NCI-H187 treated with DMSO at 0.1 percent for 48 hours (cell line): ENCODE results near the gene R3HDM4.
"Not testable (repeated sequence)": the region's sequence is repeated elsewhere in the genome, so short reads cannot be mapped to it uniquely, and the experiment has no call there.

Experiments
- DNase-seq: peaks from one replicate; lab custom pipeline; 2025; lab: John Stamatoyannopoulos, UW

R3HDM4 gene

DNA sequence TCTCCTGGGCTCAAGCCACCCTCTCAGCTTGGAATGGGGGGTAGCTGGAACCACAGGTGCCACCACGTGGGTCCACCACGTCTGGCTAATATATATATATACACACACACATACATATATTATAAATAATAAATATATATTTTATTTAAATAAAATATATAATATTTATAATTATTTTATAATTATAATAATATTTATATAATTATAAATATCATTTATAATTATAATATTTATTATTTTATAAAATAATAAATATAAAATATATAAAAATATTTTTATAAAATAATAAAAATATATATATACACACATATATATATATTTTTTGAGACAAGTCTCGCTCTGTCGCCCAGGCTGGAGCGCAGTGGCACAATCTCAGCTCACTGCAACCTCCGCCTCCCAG is 58.5 kb downstream of the R3HDM4 start:
- DNase-seq = no peak

DNA sequence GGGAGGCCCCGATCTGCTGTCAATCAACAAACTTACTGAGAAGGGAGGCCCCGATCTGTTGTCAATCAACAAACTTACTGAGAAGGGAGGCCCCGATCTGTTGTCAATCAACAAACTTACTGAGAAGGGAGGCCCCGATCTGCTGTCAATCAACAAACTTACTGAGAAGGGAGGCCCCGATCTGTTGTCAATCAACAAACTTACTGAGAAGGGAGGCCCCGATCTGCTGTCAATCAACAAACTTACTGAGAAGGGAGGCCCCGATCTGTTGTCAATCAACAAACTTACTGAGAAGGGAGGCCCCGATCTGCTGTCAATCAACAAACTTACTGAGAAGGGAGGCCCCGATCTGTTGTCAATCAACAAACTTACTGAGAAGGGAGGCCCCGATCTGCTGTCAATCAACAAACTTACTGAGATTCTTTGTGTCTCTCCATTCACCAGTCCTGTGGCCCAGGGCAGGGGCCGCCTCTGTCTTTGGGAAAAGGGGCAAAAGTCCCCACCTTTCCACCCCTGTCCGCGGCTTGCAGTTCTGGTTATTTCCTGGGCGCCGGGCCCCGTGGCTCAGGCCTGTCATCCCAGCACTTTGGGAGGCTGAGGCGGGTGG is 59.3 kb downstream of the R3HDM4 start:
- DNase-seq = not testable (repeated sequence)

DNA sequence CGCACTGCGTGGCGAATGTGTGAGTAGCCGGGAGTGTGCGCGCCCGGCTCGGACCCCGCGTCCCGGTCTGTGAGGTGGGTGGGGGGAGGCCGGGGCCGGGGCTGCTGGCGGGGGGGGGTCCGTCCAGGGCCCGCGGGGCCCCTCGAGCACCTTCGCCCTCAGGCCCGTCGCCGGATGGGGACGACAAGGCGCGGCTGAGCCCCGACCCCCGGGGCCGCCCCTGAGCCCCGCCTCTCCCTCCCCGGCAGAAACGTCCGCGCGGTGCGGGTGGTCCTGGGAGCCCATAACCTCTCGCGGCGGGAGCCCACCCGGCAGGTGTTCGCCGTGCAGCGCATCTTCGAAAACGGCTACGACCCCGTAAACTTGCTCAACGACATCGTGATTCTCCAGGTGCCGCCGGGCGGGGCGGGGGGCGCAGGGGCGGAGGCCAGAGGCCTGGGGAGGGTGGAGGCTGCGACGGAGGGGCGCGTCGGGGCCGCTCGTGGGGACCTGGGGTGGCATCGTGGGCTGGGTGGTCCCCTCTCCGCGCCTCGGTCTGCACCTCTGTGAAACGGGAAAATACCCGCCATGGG is 59.9 kb downstream of the R3HDM4 start:
- DNase-seq = no peak

DNA sequence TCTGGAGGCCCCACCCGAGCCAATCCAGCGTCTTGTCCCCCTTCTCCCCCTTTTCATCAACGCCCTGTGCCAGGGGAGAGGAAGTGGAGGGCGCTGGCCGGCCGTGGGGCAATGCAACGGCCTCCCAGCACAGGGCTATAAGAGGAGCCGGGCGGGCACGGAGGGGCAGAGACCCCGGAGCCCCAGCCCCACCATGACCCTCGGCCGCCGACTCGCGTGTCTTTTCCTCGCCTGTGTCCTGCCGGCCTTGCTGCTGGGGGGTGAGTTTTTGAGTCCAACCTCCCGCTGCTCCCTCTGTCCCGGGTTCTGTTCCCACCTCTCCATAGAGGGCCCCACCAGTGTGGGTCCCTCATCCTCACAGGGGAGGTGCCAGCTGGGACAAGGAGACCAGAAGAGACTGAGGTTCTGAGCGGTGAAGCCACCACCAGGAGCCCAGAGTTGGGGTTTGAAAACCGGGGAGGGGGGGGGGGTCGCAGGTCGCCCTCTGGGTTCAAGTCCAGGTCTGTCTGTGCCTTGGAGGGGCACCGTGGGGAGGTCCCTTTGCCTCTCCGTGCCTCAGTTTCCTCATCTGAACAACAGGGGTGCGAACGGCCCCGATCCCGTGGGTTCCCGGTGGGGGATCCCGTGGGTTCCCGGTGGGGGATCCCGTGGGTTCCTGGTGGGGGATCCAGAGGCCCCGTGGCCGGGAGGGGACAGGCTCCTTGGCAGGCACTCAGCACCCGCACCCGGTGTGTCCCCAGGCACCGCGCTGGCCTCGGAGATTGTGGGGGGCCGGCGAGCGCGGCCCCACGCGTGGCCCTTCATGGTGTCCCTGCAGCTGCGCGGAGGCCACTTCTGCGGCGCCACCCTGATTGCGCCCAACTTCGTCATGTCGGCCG is 60.6 kb downstream of the R3HDM4 start, which contains the start of gene ELANE:
ELANE (plus strand) TSS at position 168 of the 878 bp plus-strand sequence; CDS start at position 194, 26 bp downstream.
- no peak for DNase-seq

DNA sequence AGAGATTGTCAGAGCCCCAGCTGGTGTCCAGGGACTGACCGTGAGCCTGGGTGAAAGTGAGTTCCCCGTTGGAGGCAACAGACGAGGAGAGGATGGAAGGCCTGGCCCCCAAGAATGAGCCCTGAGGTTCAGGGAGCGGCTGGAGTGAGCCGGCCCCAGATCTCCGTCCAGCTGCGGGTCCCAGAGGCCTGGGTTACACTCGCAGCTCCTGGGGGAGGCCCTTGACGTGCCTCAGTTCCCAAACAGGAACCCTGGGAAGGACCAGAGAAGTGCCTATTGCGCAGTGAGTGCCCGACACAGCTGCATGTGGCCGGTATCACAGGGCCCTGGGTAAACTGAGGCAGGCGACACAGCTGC is 62.1 kb downstream of the R3HDM4 start:
- DNase-seq = no peak

DNA sequence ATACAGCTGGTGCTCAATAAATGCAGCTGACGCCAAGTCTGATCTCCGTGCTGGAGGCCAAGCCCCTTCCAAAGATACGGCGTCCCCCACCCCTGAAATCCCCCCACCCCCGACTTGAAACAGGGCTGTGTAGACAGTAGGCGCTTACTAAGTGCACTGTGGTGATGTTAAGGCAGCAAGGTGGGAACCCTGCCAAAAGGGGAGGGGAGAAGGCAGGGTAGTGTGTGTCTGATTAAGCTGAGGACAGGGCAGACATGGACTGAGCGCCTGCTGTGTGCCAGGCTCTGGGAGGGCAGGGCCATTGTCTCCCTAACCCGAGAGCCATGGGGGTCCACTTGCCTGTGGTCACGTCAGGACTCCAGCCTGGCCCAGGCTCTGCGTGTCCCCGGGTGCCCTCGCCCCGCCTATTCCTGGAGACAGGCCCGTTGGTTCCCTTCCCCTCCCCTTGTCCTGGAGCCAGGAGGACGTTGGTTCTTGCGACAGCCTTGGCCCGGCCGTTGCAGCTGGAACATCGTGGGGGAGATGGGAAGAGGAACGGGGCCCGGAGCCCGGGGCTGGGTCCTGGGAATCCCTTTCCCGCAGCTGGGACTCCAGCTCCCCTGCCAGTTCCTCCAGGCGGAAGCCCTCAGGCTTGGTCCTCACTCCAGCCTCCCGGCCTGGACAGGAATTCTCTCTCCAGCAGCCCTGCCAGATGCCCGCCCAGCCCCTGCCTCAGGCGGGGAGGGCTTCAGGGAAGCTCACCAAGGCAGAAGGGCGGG is 62.6 kb downstream of the R3HDM4 start:
- DNase-seq = no peak

DNA sequence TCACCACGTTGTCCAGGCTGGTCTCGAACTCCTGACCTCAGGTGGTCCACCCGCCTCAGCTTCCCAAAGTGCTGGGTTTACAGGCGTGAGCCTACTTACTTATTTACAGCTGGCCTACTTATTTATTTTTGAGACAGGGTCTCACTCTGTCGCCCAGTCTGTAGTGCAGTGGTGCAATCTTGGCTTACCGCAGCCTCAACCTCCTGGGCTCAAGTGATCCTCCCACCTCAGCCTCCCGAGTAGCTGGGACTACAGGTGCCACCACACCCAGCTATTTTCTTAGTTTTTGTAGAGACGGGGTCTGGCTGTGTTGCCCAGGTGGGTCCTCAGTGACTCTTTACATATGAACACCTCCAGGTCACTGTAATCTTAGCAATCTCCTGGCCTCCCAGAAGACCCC is 63.8 kb downstream of the R3HDM4 start:
- not testable (repeated sequence) for DNase-seq

DNA sequence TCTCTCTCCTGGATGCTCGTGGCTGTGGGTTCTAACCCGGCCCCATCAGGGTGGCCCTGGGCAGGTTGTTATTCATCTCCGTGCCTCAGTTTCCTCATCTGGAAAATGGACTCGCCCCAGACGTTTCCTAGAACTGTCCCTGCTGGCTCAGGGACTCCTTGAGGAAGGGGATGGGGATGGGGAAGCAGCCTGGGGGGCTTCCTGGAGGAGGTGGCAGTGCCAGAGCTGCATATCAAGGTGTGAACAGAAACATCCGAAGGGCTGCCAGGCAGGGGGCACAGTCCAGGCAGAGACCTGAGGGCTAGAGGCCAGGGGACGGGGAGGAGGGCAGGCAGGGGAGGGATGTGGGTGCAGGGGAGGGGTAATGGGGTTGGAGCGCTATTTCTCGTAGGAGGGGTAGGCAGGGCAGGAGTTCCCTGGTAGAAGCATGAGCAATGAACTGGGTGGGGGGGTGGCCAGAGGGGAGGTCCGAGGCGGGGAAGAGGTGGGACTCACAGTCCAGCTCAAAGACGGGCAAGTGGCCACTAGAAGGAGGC is 64.6 kb downstream of the R3HDM4 start:
- no peak for DNase-seq
